GM18858 (cell line): ENCODE results near the gene SHLD3.
"Not testable (repeated sequence)": the region's sequence is repeated elsewhere in the genome, so short reads cannot be mapped to it uniquely, and the experiment has no call there.

Source experiments
- ATAC-seq: cut with Tn5 transposase; IDR thresholded peaks from one replicate; pipeline ENCODE4 v1.9.1; 2021; ENCODE audit not compliant: unreplicated experiment

SHLD3 gene

GRCh38 chr5:65624571-65625555 is at the start of gene SHLD3, which contains the start of gene TRAPPC13:
TSS of gene SHLD3 (plus strand) at chr5:65625027. CDS start at chr5:65629588, 4,561 bp downstream.
TSS of gene TRAPPC13 (plus strand) at chr5:65625027. CDS start at chr5:65625061, 34 bp downstream.
- peak; percentile 44 for ATAC-seq

GRCh38 chr5:65577141-65577540 is 47.7 kb upstream of the SHLD3 start:
- ATAC-seq = no peak

GRCh38 chr5:65588694-65589093 is 36.1 kb upstream of the SHLD3 start:
- ATAC-seq = no peak

GRCh38 chr5:65601761-65602160 is 23.1 kb upstream of the SHLD3 start:
- ATAC-seq = not testable (repeated sequence)

GRCh38 chr5:65611524-65611923 is 13.3 kb upstream of the SHLD3 start:
- ATAC-seq = no peak

GRCh38 chr5:65612298-65612907 is 12.4 kb upstream of the SHLD3 start:
- no peak for ATAC-seq

- no peak for ATAC-seq
Measured at GRCh38 chr5:65620021-65620420, 4.8 kb upstream of the SHLD3 start.

GRCh38 chr5:65621961-65622360 is 2.9 kb upstream of the SHLD3 start:
- not testable (repeated sequence) for ATAC-seq

- no peak for ATAC-seq
Measured at GRCh38 chr5:65623482-65623881, 1.3 kb upstream of the SHLD3 start.

- peak; percentile 91 for ATAC-seq
Measured at GRCh38 chr5:65624025-65624570, 729 bp upstream of the SHLD3 start, which contains the start of gene TRIM23. TSS of gene TRIM23 (minus strand) at chr5:65624333. CDS start at chr5:65624274, 59 bp downstream.

- no peak for ATAC-seq
Measured at GRCh38 chr5:65625743-65626142, 916 bp downstream of the SHLD3 start.

- ATAC-seq = no peak
Measured at GRCh38 chr5:65630981-65631380, 6.2 kb downstream of the SHLD3 start.

GRCh38 chr5:65640240-65640639 is 15.4 kb downstream of the SHLD3 start:
- ATAC-seq = no peak

GRCh38 chr5:65646938-65647337 is 22.1 kb downstream of the SHLD3 start:
- ATAC-seq = no peak

- ATAC-seq = no peak
Measured at GRCh38 chr5:65647941-65648340, 23.1 kb downstream of the SHLD3 start.

- no peak for ATAC-seq
Measured at GRCh38 chr5:65651144-65651543, 26.3 kb downstream of the SHLD3 start.

GRCh38 chr5:65654713-65655112 is 29.9 kb downstream of the SHLD3 start:
- no peak for ATAC-seq

- no peak for ATAC-seq
Measured at GRCh38 chr5:65663804-65664521, 39.1 kb downstream of the SHLD3 start.

- no peak for ATAC-seq
Measured at GRCh38 chr5:65668696-65669095, 43.9 kb downstream of the SHLD3 start.

GRCh38 chr5:65672796-65673195 is 48.0 kb downstream of the SHLD3 start:
- ATAC-seq = no peak

GRCh38 chr5:65674749-65675148 is 49.9 kb downstream of the SHLD3 start:
- ATAC-seq = no peak
